ENCODE data around the gene PARP12.

- TF ChIP-seq, protein P1, sequence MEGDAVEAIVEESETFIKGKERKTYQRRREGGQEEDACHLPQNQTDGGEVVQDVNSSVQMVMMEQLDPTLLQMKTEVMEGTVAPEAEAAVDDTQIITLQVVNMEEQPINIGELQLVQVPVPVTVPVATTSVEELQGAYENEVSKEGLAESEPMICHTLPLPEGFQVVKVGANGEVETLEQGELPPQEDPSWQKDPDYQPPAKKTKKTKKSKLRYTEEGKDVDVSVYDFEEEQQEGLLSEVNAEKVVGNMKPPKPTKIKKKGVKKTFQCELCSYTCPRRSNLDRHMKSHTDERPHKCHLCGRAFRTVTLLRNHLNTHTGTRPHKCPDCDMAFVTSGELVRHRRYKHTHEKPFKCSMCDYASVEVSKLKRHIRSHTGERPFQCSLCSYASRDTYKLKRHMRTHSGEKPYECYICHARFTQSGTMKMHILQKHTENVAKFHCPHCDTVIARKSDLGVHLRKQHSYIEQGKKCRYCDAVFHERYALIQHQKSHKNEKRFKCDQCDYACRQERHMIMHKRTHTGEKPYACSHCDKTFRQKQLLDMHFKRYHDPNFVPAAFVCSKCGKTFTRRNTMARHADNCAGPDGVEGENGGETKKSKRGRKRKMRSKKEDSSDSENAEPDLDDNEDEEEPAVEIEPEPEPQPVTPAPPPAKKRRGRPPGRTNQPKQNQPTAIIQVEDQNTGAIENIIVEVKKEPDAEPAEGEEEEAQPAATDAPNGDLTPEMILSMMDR (IDR thresholded peaks at IDR 0.05): no peak
- no peak for TF ChIP-seq POLR2A (IDR thresholded peaks at IDR 0.05)
These were observed 6.7 kb upstream of the PARP12 start for GRCh38 chr7:140069298-140069949.

Measured in testis (tissue), 2 donors.